ENCODE data around the gene APC. TPM values are rescaled to one million over a fixed set of nuclear protein-coding genes. Genes with fewer than 3 reads are reported as not detected.

Gene APC
- total RNA-seq, 3 donors from 2014 or later, result 42.7 to 62.8 (median 43.5) TPM

GRCh38 chr5:112892776-112893175 lies 155.1 kb downstream of the APC start:
- Histone ChIP-seq H3K36me3 (ENCODE audit: low read depth) (no peaks in the 10 kb centered on the region), H3K9me3 (no peaks in the 10 kb centered on the region), H3K4me1 (ENCODE audit: low read depth) (no peaks in the 10 kb centered on the region), H3K4me3 (no peak overlapping the region)
- ATAC-seq (no peak), DNase-seq (no peak)
- intact Hi-C loops (cut with DNase I, micrococcal nuclease), result no loop called here
- no peak for TF ChIP-seq CTCF (IDR thresholded peaks at IDR 0.05)

GRCh38 chr5:112895682-112896081 lies 158.0 kb downstream of the APC start:
- no peak for TF ChIP-seq CTCF (IDR thresholded peaks at IDR 0.05)
- Histone ChIP-seq H3K4me3 (no peak overlapping the region), H3K36me3 (ENCODE audit: low read depth) (no peaks in the 10 kb centered on the region), H3K4me1 (ENCODE audit: low read depth) (no peaks in the 10 kb centered on the region), H3K9me3 (no peaks in the 10 kb centered on the region)
- no peak for ATAC-seq
- DNase-seq, result no peak
- intact Hi-C loops (cut with DNase I, micrococcal nuclease), result no loop called here

Other genes with a start within 250 kb of the APC start
- gene SRP19, start 123.4 kb downstream of the APC start, total RNA-seq, result 10 to 100 TPM; 22.0 to 32.0 (median 26.9) TPM
- 10 to 100 TPM; 58.6 to 83.8 (median 75.7) TPM for gene REEP5, start 184.3 kb downstream of the APC start, total RNA-seq
- gene DCP2, start 238.9 kb downstream of the APC start, total RNA-seq, result 10 to 100 TPM; 29.3 to 36.4 (median 35.4) TPM

All from mucosa of descending colon (tissue), 3 donors.